Osteocyte (in vitro differentiated cells): ENCODE measurements around the gene BCL6B. TPM values are rescaled to one million over a fixed set of nuclear protein-coding genes. Genes with fewer than 3 reads are reported as not detected.

Experiments used
- DNase-seq: peaks from one replicate; pipeline ENCODE4 v3.0.0; 2021; ENCODE audit warnings: mixed read lengths; ENCODE audit not compliant: unreplicated experiment; ENCODE audit errors: extremely low spot score
- H3K27ac Mint-ChIP-seq: one replicate; pipeline ENCODE4 v1.8.0; 2021; ENCODE audit warnings: mild to moderate bottlenecking, mixed read lengths; ENCODE audit not compliant: unreplicated experiment
- H3K27me3 Mint-ChIP-seq: one replicate; pipeline ENCODE4 v1.8.0; 2021; ENCODE audit warnings: mixed read lengths; ENCODE audit not compliant: unreplicated experiment
- H3K36me3 Mint-ChIP-seq: one replicate; pipeline ENCODE4 v1.8.0; 2021; ENCODE audit warnings: mixed read lengths; ENCODE audit not compliant: unreplicated experiment
- H3K4me1 Mint-ChIP-seq: one replicate; pipeline ENCODE4 v1.8.0; 2021; ENCODE audit warnings: mixed read lengths; ENCODE audit not compliant: unreplicated experiment
- H3K4me3 Mint-ChIP-seq: one replicate; pipeline ENCODE4 v1.8.0; 2021; ENCODE audit warnings: mild to moderate bottlenecking, moderate library complexity, mixed read lengths; ENCODE audit not compliant: unreplicated experiment
- H3K9me3 Mint-ChIP-seq: one replicate; pipeline ENCODE4 v1.8.0; 2021; ENCODE audit warnings: mixed read lengths; ENCODE audit not compliant: unreplicated experiment
- total RNA-seq: library from RNA; stranded (reverse); gene quantifications from 2 replicates; pipeline ENCODE4 v1.2.1, GENCODE V29; 2021
- TF ChIP-seq, protein P1 (sequence below): fragments of 200-600 bp; sonication (generic); IDR thresholded peaks from 2 replicates; pipeline ENCODE4 v1.5.0; 2021; ENCODE audit warnings: antibody characterized with exemption, mild to moderate bottlenecking, moderate library complexity

Gene BCL6B
- total RNA-seq, 1 donor from 2014 or later, result not detected

- Mint-ChIP-seq H3K36me3 (no peaks in the 10 kb centered on the region), H3K27me3 (peaks cover 32% of the 10 kb centered on the region), H3K4me3 (no peak overlapping the region), H3K9me3 (peaks cover 7% of the 10 kb centered on the region), H3K27ac (no peak overlapping the region), H3K4me1 (no peaks in the 10 kb centered on the region)
- DNase-seq, result no peak
- TF ChIP-seq, protein P1, sequence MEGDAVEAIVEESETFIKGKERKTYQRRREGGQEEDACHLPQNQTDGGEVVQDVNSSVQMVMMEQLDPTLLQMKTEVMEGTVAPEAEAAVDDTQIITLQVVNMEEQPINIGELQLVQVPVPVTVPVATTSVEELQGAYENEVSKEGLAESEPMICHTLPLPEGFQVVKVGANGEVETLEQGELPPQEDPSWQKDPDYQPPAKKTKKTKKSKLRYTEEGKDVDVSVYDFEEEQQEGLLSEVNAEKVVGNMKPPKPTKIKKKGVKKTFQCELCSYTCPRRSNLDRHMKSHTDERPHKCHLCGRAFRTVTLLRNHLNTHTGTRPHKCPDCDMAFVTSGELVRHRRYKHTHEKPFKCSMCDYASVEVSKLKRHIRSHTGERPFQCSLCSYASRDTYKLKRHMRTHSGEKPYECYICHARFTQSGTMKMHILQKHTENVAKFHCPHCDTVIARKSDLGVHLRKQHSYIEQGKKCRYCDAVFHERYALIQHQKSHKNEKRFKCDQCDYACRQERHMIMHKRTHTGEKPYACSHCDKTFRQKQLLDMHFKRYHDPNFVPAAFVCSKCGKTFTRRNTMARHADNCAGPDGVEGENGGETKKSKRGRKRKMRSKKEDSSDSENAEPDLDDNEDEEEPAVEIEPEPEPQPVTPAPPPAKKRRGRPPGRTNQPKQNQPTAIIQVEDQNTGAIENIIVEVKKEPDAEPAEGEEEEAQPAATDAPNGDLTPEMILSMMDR, result no peak
Measured at GRCh38 chr17:7063518-7064094, 40.8 kb downstream of the BCL6B start.

- H3K9me3 Mint-ChIP-seq, result peaks cover 9% of the 10 kb centered on the region
- H3K4me3 Mint-ChIP-seq, result no peak overlapping the region
- H3K4me1 Mint-ChIP-seq, result no peaks in the 10 kb centered on the region
- TF ChIP-seq, protein P1, result no peak
- no peaks in the 10 kb centered on the region for H3K36me3 Mint-ChIP-seq
- no peak for DNase-seq
- H3K27me3 Mint-ChIP-seq, result peaks cover 26% of the 10 kb centered on the region
- no peak overlapping the region for H3K27ac Mint-ChIP-seq
Measured at GRCh38 chr17:7064261-7064660, 41.4 kb downstream of the BCL6B start.

GRCh38 chr17:7067198-7067597 is 44.3 kb downstream of the BCL6B start:
- no peak overlapping the region for H3K27ac Mint-ChIP-seq
- peaks cover 9% of the 10 kb centered on the region for H3K9me3 Mint-ChIP-seq
- TF ChIP-seq, protein P1, result no peak
- no peaks in the 10 kb centered on the region for H3K4me1 Mint-ChIP-seq
- H3K27me3 Mint-ChIP-seq, result peaks cover 31% of the 10 kb centered on the region
- no peaks in the 10 kb centered on the region for H3K36me3 Mint-ChIP-seq
- no peak for DNase-seq
- no peak overlapping the region for H3K4me3 Mint-ChIP-seq

GRCh38 chr17:7068268-7068667 is 45.4 kb downstream of the BCL6B start:
- Mint-ChIP-seq H3K36me3 (no peaks in the 10 kb centered on the region), H3K9me3 (peaks cover 9% of the 10 kb centered on the region), H3K4me1 (no peaks in the 10 kb centered on the region), H3K27me3 (peaks cover 32% of the 10 kb centered on the region), H3K27ac (no peak overlapping the region), H3K4me3 (no peak overlapping the region)
- no peak for DNase-seq
- TF ChIP-seq, protein P1, result no peak

DNA sequence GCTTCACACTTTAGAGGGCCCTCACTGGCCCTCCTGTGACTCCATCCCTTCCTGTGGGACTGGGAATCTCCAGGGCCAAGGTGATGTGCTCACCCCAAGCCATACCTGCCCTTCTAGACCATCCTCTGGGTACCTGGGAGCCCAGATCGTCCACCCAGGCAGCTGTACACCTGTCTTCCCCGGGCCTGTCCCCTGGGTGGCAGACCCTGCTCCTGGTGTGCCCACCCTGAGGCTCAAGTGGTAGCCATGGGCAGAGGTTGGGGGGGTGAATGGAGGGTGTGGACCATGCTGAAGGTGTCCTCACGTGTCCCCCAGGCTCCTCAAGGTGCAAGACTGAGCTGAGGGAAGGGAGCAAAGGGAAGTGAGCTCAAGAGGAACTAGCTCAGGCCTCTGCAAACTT is 47.9 kb downstream of the BCL6B start:
- Mint-ChIP-seq H3K4me1 (no peaks in the 10 kb centered on the region), H3K9me3 (peaks cover 9% of the 10 kb centered on the region), H3K27ac (no peak overlapping the region), H3K36me3 (no peaks in the 10 kb centered on the region), H3K4me3 (no peak overlapping the region), H3K27me3 (peaks cover 24% of the 10 kb centered on the region)
- no peak for DNase-seq
- TF ChIP-seq, protein P1, result no peak
